ENCODE data around the gene TARDBP. TPM values are rescaled to one million over a fixed set of nuclear protein-coding genes. Genes with fewer than 3 reads are reported as not detected.
"Not testable (repeated sequence)": the region's sequence is repeated elsewhere in the genome, so short reads cannot be mapped to it uniquely, and the experiment has no call there.

Gene TARDBP
- total RNA-seq, 2 experiments from 2014 or later = 202 to 206 TPM

DNA sequence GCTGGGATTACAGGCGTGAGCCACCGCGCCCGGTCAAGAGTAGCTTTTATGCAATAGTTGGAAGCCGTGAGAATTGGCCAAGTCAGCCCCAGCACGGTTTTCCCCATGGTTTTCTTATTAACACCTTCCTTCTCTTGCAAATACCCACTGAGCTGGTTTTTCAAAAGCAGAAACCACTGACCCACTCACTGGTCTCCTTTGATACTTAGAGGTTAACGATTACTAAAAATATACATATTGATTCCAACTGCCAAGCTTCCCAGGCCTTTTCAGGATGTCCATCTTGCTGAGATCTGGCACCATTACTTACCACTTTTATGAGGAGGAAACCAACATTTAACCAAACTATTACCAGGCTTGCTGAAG lies 25.9 kb upstream of the TARDBP start:
- H3K4me3 Mint-ChIP-seq = no peak overlapping the region
- H3K36me3 Mint-ChIP-seq = no peaks in the 10 kb centered on the region
- H3K27ac Mint-ChIP-seq = no peak overlapping the region
- peaks cover 6% of the 10 kb centered on the region for H3K4me1 Mint-ChIP-seq
- H3K27me3 Mint-ChIP-seq = peaks cover under 1% of the 10 kb centered on the region
- DNase-seq = no peak
- H3K9me3 Mint-ChIP-seq = no peaks in the 10 kb centered on the region

DNA sequence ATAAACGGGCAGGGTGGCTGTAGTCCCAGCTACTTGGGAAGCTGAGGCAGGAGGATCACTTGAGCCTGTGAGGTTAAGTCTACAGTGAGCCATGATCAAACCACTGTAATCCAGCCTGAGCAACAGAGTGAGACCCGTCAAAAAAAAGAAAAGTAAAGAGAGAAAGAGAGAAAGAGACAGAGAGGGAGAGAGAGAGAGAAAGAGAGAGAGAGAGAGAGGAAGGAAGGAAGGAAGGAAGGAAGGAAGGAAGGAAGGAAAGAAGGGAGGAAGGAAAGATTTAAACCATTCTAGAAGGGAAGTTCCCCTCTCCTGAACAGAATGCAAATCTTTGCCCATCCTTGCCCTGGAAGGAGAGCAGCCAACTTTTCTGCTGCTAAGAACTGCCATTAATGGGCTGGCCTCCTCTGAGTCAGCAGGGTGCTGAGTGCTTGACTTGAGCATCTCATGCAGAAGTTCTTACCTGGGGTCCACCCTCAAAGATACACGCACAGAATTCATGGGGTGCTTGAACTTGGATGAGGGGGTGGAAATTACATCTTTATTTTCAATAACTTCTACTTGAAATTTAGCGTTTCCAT lies 24.5 kb upstream of the TARDBP start:
- Mint-ChIP-seq H3K27ac (no peak overlapping the region), H3K4me1 (peaks cover 6% of the 10 kb centered on the region), H3K4me3 (no peak overlapping the region), H3K27me3 (no peaks in the 10 kb centered on the region), H3K36me3 (no peaks in the 10 kb centered on the region), H3K9me3 (no peaks in the 10 kb centered on the region)
- DNase-seq = no peak

DNA sequence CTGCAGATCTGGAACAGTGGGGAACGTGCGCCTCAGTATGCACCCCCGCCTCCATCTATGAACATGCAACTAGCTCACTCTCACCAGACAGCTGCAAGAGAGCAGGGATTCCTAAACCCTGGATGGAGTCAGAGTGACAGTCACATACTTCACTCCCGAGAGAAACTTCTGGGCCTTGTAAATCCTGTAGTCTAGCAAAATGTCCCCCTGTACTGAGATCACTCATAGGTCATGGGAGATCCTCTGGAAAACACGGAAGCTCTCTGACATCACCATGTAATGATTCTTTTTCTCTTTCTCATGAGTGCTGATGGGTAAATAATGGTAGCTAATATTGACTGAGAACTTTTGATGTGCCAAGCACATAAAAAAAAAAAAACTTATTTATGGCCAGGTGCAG lies 23.4 kb upstream of the TARDBP start:
- H3K4me3 Mint-ChIP-seq = no peak overlapping the region
- no peak overlapping the region for H3K27ac Mint-ChIP-seq
- H3K36me3 Mint-ChIP-seq = no peaks in the 10 kb centered on the region
- H3K4me1 Mint-ChIP-seq = peaks cover 6% of the 10 kb centered on the region
- no peaks in the 10 kb centered on the region for H3K9me3 Mint-ChIP-seq
- DNase-seq = no peak
- H3K27me3 Mint-ChIP-seq = no peaks in the 10 kb centered on the region

DNA sequence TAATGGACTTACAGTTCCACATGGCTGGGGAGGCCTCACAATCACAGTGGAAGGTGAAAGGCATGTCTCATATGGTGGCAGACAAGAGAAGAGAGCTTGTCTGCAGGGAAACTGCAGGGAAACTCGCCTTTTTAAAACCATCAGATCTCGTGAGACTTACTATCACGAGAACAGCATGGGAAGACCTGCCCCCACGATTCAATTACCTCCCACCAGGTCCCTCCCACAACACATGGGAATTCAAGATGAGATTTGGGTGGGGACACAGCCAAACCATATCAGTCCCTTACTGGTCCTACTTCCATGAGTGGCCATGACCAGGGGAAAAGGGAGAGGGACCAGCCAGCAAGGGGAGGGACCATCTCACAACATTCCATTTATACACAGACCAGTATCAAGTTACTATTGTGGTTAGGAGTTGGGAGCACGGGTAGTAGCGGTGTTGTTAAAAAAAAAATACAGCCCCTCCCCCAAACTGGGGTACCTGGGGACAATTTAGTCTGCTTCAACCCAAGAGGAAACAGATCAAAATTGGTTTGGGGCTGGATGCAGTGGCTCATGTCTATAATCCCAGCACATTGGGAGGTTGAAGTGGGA lies 22.4 kb upstream of the TARDBP start:
- not testable (repeated sequence) for H3K9me3 Mint-ChIP-seq, H3K36me3 Mint-ChIP-seq, H3K4me1 Mint-ChIP-seq, H3K4me3 Mint-ChIP-seq, H3K27ac Mint-ChIP-seq, DNase-seq, H3K27me3 Mint-ChIP-seq

DNA sequence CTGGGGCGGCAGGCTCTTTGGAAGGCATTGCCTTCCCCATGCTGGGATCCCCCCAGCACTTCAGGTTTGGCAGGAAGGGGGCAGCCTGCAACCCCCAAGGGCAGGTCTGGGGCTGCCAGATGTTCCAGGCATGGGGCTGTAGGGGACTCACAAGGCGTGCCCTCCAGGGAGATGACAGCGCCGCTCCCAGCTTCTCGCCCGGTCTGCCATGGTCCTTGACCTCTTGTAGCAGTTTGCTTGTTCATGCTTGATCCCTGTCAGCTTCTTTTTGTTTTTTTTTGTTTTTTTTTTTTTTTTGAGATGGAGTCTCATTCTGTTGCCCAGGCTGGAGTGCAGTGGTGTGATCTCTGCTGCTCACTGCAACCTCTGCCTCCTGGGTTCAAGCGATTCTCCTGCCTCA lies 21.6 kb upstream of the TARDBP start:
- no peaks in the 10 kb centered on the region for H3K9me3 Mint-ChIP-seq
- H3K27ac Mint-ChIP-seq = no peak overlapping the region

DNA sequence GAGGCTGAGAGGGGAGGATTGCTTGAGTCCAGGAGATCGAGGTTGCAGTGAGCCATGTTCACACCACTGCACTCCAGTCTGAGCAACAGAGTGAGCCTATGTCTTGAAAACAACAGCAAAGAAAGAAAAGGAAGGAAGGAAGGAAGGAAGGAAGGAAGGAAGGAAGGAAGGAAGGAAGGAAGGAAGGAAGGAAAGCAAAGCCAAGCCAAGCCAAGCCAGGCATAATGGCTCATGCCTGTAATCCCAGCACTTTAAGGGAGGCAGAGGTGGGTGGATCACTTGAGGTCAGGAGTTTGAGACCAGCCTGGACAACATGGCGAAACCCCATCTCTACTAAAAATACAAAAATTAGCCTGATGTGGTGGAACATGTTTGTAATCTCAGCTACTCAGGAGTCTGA lies 20.4 kb upstream of the TARDBP start:
- not testable (repeated sequence) for DNase-seq, H3K4me3 Mint-ChIP-seq, H3K27ac Mint-ChIP-seq, H3K4me1 Mint-ChIP-seq, H3K36me3 Mint-ChIP-seq, H3K27me3 Mint-ChIP-seq, H3K9me3 Mint-ChIP-seq

More for the DNA sequence above, 21.6 kb upstream of the TARDBP start:
- Mint-ChIP-seq H3K36me3 (no peaks in the 10 kb centered on the region), H3K4me3 (no peak overlapping the region), H3K27me3 (no peaks in the 10 kb centered on the region), H3K4me1 (peaks cover 2% of the 10 kb centered on the region)
- DNase-seq = no peak

DNA sequence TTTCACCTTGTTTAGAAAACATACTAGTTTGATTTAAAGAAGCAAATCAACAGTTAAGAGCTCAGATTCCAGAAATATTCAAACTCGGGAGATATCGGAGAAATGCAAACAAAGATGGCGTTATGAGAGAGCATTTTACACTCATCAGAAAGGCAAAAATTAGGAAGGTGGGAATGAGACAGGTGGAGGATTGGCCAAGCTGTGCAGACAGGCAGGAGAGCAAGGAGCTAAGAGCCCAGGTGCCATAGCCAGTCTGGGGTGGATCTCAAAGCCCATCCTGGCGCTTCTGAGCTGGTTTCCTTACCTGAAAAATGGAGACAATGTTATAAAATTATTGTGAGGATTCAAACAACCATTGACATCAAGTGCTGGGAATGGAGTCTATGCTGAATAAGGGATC lies 19.6 kb upstream of the TARDBP start:
- Mint-ChIP-seq H3K27ac (no peak overlapping the region), H3K9me3 (no peaks in the 10 kb centered on the region), H3K27me3 (no peaks in the 10 kb centered on the region), H3K36me3 (no peaks in the 10 kb centered on the region), H3K4me3 (no peak overlapping the region), H3K4me1 (no peaks in the 10 kb centered on the region)
- no peak for DNase-seq

DNA sequence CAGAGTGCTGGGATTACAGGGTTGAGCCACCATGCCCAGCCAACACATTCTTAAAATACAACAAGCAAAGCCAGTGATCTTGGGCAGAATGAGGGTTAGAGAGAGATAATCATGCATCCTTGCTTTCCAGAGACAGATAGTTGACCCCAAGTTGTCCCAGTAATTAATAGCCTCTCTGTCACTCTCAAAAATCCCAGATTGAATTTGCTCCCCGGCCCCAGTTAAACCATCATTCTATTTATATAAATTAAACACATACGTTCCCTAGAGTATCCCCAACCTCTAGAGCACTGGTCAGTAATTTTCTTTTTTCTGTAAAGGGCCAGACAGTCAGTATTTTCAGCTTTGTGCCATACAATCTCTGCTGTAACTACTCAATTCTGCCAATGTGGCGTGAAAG lies 16.4 kb upstream of the TARDBP start:
- peaks cover 9% of the 10 kb centered on the region for H3K9me3 Mint-ChIP-seq
- H3K4me1 Mint-ChIP-seq = no peaks in the 10 kb centered on the region
- peaks cover 5% of the 10 kb centered on the region for H3K36me3 Mint-ChIP-seq
- no peak for DNase-seq
- H3K27me3 Mint-ChIP-seq = no peaks in the 10 kb centered on the region
- H3K4me3 Mint-ChIP-seq = no peak overlapping the region
- no peak overlapping the region for H3K27ac Mint-ChIP-seq

DNA sequence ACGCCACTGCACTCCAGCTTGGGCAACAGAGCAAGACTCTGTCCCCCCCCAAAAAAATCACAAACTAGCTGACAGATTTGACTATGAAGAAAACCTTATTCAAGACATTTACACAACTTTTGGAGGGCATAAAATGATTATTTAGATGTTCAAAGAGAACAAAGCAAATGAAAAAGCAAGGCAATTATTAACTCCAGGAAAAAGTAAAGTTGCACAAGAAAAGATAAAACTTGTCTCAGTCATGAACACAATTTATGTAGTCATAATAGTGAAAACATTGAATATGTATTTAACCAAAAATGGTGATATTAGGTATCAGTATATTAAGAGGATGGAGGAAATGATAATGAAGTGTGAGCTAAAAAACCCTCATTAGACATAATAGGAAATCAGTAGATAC lies 11.9 kb upstream of the TARDBP start:
- no peaks in the 10 kb centered on the region for H3K27me3 Mint-ChIP-seq
- H3K4me3 Mint-ChIP-seq = no peak overlapping the region
- H3K9me3 Mint-ChIP-seq = peaks cover 9% of the 10 kb centered on the region
- no peaks in the 10 kb centered on the region for H3K4me1 Mint-ChIP-seq
- H3K36me3 Mint-ChIP-seq = peaks cover 5% of the 10 kb centered on the region
- no peak overlapping the region for H3K27ac Mint-ChIP-seq
- no peak for DNase-seq

DNA sequence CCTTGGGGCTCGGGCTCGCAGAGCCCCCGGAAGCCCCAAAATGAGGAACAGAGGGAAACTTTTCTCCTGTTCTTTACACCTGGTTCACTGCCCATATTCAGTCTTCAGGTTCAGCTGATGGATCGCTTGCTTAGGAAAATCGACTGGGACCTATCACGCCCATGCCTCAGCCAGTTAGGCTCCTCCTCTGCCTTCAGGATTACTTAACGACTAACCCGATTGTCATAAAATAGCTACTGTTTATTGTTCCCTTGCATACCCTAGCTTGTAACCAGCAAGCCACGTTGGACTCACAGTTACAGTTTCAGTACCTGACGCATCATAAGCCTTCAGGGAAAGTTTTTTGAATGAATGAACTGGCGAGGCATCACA lies 692 bp downstream of the TARDBP start:
- H3K36me3 Mint-ChIP-seq = peaks cover 24% of the 10 kb centered on the region
- DNase-seq = no peak
- no peaks in the 10 kb centered on the region for H3K27me3 Mint-ChIP-seq
- H3K4me1 Mint-ChIP-seq = peaks cover 22% of the 10 kb centered on the region
- H3K9me3 Mint-ChIP-seq = no peaks in the 10 kb centered on the region
- H3K4me3 Mint-ChIP-seq = peak overlapping the region; percentile 92
- H3K27ac Mint-ChIP-seq = peak overlapping the region; percentile 99

DNA sequence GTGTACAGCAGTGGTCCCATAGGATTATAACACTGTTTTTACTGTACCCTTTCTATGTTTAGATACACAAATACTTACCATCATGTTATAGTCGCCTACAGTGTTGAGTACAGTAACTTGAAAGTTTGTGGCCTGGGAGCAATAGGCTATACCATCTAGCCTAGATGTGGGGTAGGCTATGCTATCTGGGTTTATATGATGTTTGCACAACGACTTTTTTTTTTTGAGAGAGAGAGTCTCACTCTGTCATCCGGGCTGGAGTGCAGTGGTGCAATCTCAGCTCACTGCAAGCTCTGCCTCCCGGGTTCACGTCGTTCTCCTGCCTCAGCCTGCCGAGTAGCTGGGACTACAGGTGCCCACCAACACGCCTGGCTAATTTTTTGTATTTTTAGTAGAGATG lies 6.9 kb downstream of the TARDBP start:
- Mint-ChIP-seq H3K4me1 (peaks cover 25% of the 10 kb centered on the region), H3K36me3 (peaks cover 37% of the 10 kb centered on the region)
- H3K27ac Mint-ChIP-seq, H3K4me3 Mint-ChIP-seq, DNase-seq, H3K27me3 Mint-ChIP-seq, H3K9me3 Mint-ChIP-seq: not testable (repeated sequence)

DNA sequence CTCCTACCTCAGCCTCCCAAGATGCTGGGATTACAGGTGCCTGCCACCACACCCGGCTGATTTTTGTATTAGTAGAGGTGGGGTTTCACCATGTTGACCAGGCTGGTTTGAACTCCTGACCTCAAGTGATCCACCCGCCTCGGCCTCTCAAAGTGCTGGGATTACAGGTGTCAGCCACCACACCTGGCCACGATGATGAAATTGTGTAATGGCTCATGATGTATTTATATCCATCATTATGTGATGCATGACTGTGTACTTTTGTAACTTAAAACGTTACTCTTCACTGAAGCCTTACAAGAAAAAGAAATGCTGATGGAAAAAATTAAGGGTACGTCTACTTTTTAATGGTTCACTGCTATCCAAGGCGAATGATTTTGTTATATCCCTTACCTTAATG lies 7.5 kb downstream of the TARDBP start:
- H3K36me3 Mint-ChIP-seq = peaks cover 33% of the 10 kb centered on the region

DNA sequence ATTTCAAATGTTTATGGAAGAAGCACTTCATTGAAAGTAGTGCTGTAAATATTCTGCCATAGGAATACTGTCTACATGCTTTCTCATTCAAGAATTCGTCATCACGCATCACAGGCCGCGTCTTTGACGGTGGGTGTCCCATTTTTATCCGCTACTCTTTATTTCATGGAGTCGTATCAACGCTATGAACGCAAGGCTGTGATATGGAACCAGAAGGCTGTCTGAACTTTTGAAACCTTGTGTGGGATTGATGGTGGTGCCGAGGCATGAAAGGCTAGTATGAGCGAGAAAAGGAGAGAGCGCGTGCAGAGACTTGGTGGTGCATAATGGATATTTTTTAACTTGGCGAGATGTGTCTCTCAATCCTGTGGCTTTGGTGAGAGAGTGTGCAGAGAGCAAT lies 10.7 kb downstream of the TARDBP start:
- DNase-seq = no peak
- Mint-ChIP-seq H3K9me3 (no peaks in the 10 kb centered on the region), H3K36me3 (peaks cover 32% of the 10 kb centered on the region), H3K27me3 (no peaks in the 10 kb centered on the region), H3K4me1 (peaks cover 25% of the 10 kb centered on the region), H3K27ac (no peak overlapping the region), H3K4me3 (no peak overlapping the region)

More for the DNA sequence above, 7.5 kb downstream of the TARDBP start:
- no peak overlapping the region for H3K27ac Mint-ChIP-seq
- no peak overlapping the region for H3K4me3 Mint-ChIP-seq
- no peak for DNase-seq
- H3K27me3 Mint-ChIP-seq = no peaks in the 10 kb centered on the region
- H3K4me1 Mint-ChIP-seq = peaks cover 27% of the 10 kb centered on the region
- H3K9me3 Mint-ChIP-seq = no peaks in the 10 kb centered on the region

DNA sequence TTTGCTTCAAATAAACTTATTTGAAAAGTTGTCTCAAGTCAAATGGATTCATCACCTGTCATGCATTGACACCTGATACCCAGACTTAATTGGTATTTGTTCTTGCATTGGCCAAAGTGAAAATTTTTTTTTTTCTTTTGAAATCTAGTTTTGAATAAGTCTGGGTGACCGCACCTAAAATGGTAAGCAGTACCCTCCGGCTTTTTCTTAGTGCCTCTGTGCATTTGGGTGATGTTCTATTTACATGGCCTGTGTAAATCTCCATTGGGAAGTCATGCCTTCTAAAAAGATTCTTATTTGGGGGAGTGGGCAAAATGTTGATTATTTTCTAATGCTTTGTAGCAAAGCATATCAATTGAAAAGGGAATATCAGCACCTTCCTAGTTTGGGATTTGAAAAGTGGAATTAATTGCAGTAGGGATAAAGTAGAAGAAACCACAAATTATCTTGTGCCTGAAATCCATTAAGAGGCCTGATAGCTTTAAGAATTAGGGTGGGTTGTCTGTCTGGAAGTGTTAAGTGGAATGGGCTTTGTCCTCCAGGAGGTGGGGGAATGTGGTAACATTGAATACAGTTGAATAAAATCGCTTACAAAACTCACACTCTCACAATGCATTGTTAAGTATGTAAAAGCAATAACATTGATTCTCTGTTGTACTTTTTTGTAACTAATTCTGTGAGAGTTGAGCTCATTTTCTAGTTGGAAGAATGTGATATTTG lies 11.9 kb downstream of the TARDBP start:
- DNase-seq = no peak
- Mint-ChIP-seq H3K9me3 (no peaks in the 10 kb centered on the region), H3K4me1 (peaks cover 22% of the 10 kb centered on the region), H3K4me3 (no peak overlapping the region), H3K36me3 (peaks cover 30% of the 10 kb centered on the region), H3K27me3 (no peaks in the 10 kb centered on the region), H3K27ac (no peak overlapping the region)

DNA sequence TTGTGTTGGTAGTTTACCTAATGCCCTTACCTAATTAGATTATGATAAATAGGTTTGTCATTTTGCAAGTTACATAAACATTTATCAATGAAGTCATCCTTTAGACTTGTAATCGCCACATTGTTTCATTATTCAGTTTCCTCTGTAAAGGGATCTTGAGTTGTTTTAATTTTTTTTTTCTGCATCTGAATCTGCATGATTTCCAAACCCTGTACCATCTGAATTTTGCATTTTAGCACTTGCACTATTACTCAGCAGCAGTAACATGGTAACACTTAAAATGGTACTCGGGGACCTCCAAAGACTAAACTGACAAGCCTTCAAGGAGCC lies 12.4 kb downstream of the TARDBP start:
- Mint-ChIP-seq H3K27ac (peak overlapping the region; percentile 63), H3K4me1 (peaks cover 22% of the 10 kb centered on the region), H3K4me3 (no peak overlapping the region), H3K27me3 (no peaks in the 10 kb centered on the region), H3K9me3 (no peaks in the 10 kb centered on the region), H3K36me3 (peaks cover 30% of the 10 kb centered on the region)
- no peak for DNase-seq

DNA sequence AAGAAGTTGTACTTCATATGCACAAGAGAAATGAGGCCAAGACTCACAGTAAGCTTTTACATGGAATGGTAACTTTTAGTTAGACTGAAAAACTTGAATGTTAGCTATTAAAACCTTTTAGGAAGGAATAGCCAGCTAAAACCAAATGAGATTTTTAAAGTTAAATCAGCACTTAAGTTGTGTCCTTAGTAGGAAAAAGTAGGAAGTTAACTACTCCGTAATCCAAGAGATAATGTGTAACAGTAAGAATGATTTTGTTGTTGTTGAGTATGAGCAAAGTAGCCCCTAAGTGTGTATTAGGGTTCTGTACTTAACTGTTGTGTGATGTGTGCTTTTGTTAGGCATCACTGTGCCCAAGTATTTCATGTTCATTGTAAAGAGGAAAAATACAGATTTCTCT lies 13.2 kb downstream of the TARDBP start:
- H3K9me3 Mint-ChIP-seq = no peaks in the 10 kb centered on the region
- peaks cover 22% of the 10 kb centered on the region for H3K4me1 Mint-ChIP-seq
- no peaks in the 10 kb centered on the region for H3K27me3 Mint-ChIP-seq
- peak overlapping the region; percentile 31 for H3K27ac Mint-ChIP-seq
- peaks cover 26% of the 10 kb centered on the region for H3K36me3 Mint-ChIP-seq
- H3K4me3 Mint-ChIP-seq = no peak overlapping the region
- DNase-seq = no peak
